Immature natural killer cell (primary cell): ENCODE data around the gene WFDC6. TPM values are rescaled to one million over a fixed set of nuclear protein-coding genes. Genes with fewer than 3 reads are reported as not detected.
A peak's percentile ranks its signal among the peaks of the same experiment; 100 is the strongest.

Experiments
- DNase-seq, 3 donors: peaks; one replicate each; pipeline ENCODE4 v3.0.0; 2022; ENCODE audit warnings: mixed read lengths in 1 of 3
- H3K27ac Mint-ChIP-seq, 6 donors: one replicate each; pipeline ENCODE4 v1.8.0; 2020; ENCODE audit warnings: mixed read lengths in 6 of 6, mild to moderate bottlenecking in 5 of 6, inconsistent platforms in 4 of 6, moderate library complexity in 3 of 6
- H3K27me3 Mint-ChIP-seq, 3 donors: one replicate each; pipeline ENCODE4 v1.8.0; 2020 to 2021; ENCODE audit warnings: low read depth in 3 of 3, mild to moderate bottlenecking in 3 of 3, mixed read lengths in 3 of 3, moderate library complexity in 3 of 3, inconsistent platforms in 1 of 3
- H3K36me3 Mint-ChIP-seq, 3 donors: one replicate each; pipeline ENCODE4 v1.8.0; 2020; ENCODE audit warnings: mixed read lengths in 3 of 3, inconsistent platforms in 2 of 3, mild to moderate bottlenecking in 2 of 3
- H3K4me1 Mint-ChIP-seq, 2 donors: one replicate each; pipeline ENCODE4 v1.8.0; 2020; ENCODE audit warnings: inconsistent platforms in 2 of 2, mild to moderate bottlenecking in 2 of 2, mixed read lengths in 2 of 2, moderate library complexity in 1 of 2
- H3K4me3 Mint-ChIP-seq, 5 donors: one replicate each; pipeline ENCODE4 v1.8.0; 2020; ENCODE audit warnings: mild to moderate bottlenecking in 5 of 5, mixed read lengths in 5 of 5, inconsistent platforms in 3 of 5, moderate library complexity in 3 of 5
- H3K9me3 Mint-ChIP-seq, 6 donors: one replicate each; pipeline ENCODE4 v1.8.0; 2020; ENCODE audit warnings: mild to moderate bottlenecking in 6 of 6, mixed read lengths in 6 of 6, inconsistent platforms in 4 of 6, moderate library complexity in 3 of 6
- polyA plus RNA-seq, 3 donors: library from polyadenylated mRNA; unstranded; fragments of 300-500 nt; fragmentation: Illumina TruSeq; gene quantifications; one replicate each; pipeline ENCODE4 v1.2.3, GENCODE V29; 2021

WFDC6 gene
- polyA plus RNA-seq, 3 donors from 2014 or later, result not detected

GRCh38 chr20:45548410-45548809 lies 9.1 kb upstream of the WFDC6 start:
- Mint-ChIP-seq H3K4me1 (no peaks in the 10 kb centered on the region), H3K4me3 (no peak overlapping the region), H3K36me3 (no peaks in the 10 kb centered on the region), H3K9me3 (peaks cover 0 to 2% (median 0%) of the 10 kb centered on the region in 6 donors), H3K27ac (no peak overlapping the region), H3K27me3 (peaks cover 0 to 7% (median 6%) of the 10 kb centered on the region in 3 donors)
- DNase-seq, result no peak

GRCh38 chr20:45547206-45547770 lies 8.0 kb upstream of the WFDC6 start, which contains the start of gene EPPIN:
Gene EPPIN, minus strand, starts transcription at chr20:45547401. Its CDS starts 44 bp downstream, at chr20:45547357.
- peaks cover 0 to 2% (median 0%) of the 10 kb centered on the region in 6 donors for H3K9me3 Mint-ChIP-seq
- H3K27ac Mint-ChIP-seq, result no peak within 1 kb of the TSS
- DNase-seq, result no peak
- no peaks in the 10 kb centered on the region for H3K36me3 Mint-ChIP-seq
- no peaks in the 10 kb centered on the region for H3K4me1 Mint-ChIP-seq
- peaks cover 0 to 7% (median 7%) of the 10 kb centered on the region in 3 donors for H3K27me3 Mint-ChIP-seq
- H3K4me3 Mint-ChIP-seq, result no peak within 1 kb of the TSS

- H3K4me1 Mint-ChIP-seq, result no peaks in the 10 kb centered on the region
- peaks cover 0 to 8% (median 7%) of the 10 kb centered on the region in 3 donors for H3K27me3 Mint-ChIP-seq
- no peak overlapping the region for H3K4me3 Mint-ChIP-seq
- H3K27ac Mint-ChIP-seq, result no peak overlapping the region
- H3K9me3 Mint-ChIP-seq, result peaks cover 0 to 2% (median 0%) of the 10 kb centered on the region in 6 donors
- H3K36me3 Mint-ChIP-seq, result no peaks in the 10 kb centered on the region
- no peak for DNase-seq
Observed at GRCh38 chr20:45545754-45546453, 6.6 kb upstream of the WFDC6 start.

- Mint-ChIP-seq H3K9me3 (peaks cover 0 to 2% (median 0%) of the 10 kb centered on the region in 6 donors), H3K36me3 (no peaks in the 10 kb centered on the region), H3K27me3 (peaks cover 0 to 6% (median 5%) of the 10 kb centered on the region in 3 donors), H3K27ac (no peak overlapping the region), H3K4me3 (no peak overlapping the region), H3K4me1 (no peaks in the 10 kb centered on the region)
- no peak for DNase-seq
Observed at GRCh38 chr20:45545351-45545750, 6.1 kb upstream of the WFDC6 start.

- H3K36me3 Mint-ChIP-seq, result no peaks in the 10 kb centered on the region
- peaks cover 3 to 11% (median 4%) of the 10 kb centered on the region in 3 donors for H3K27me3 Mint-ChIP-seq
- no peaks in the 10 kb centered on the region for H3K9me3 Mint-ChIP-seq
- H3K27ac Mint-ChIP-seq, result no peak overlapping the region
- no peak for DNase-seq
- H3K4me3 Mint-ChIP-seq, result no peak overlapping the region
- no peaks in the 10 kb centered on the region for H3K4me1 Mint-ChIP-seq
Observed at GRCh38 chr20:45538209-45538799, 978 bp downstream of the WFDC6 start.

- Mint-ChIP-seq H3K9me3 (peaks cover 0 to 1% (median 0%) of the 10 kb centered on the region in 6 donors), H3K27me3 (peaks cover 4 to 8% (median 4%) of the 10 kb centered on the region in 3 donors), H3K4me3 (no peak overlapping the region), H3K27ac (no peak overlapping the region), H3K36me3 (no peaks in the 10 kb centered on the region), H3K4me1 (no peaks in the 10 kb centered on the region)
- DNase-seq, result no peak
Observed at GRCh38 chr20:45527294-45527693, 12.0 kb downstream of the WFDC6 start.

GRCh38 chr20:45523821-45524220 lies 15.5 kb downstream of the WFDC6 start:
- peaks cover 4 to 12% (median 10%) of the 10 kb centered on the region in 3 donors for H3K27me3 Mint-ChIP-seq
- H3K4me1 Mint-ChIP-seq, result no peaks in the 10 kb centered on the region

GRCh38 chr20:45518282-45518681 lies 21.0 kb downstream of the WFDC6 start:
- no peak overlapping the region for H3K4me3 Mint-ChIP-seq
- peaks cover 4 to 9% (median 6%) of the 10 kb centered on the region in 3 donors for H3K27me3 Mint-ChIP-seq
- H3K4me1 Mint-ChIP-seq, result no peaks in the 10 kb centered on the region
- DNase-seq, result no peak
- H3K9me3 Mint-ChIP-seq, result no peaks in the 10 kb centered on the region
- H3K36me3 Mint-ChIP-seq, result no peaks in the 10 kb centered on the region
- H3K27ac Mint-ChIP-seq, result no peak overlapping the region

More at GRCh38 chr20:45523821-45524220, 15.5 kb downstream of the WFDC6 start:
- no peak overlapping the region for H3K4me3 Mint-ChIP-seq
- H3K36me3 Mint-ChIP-seq, result no peaks in the 10 kb centered on the region
- H3K9me3 Mint-ChIP-seq, result no peaks in the 10 kb centered on the region
- DNase-seq, result no peak
- no peak overlapping the region for H3K27ac Mint-ChIP-seq

GRCh38 chr20:45515147-45515913 lies 24.0 kb downstream of the WFDC6 start, which contains the start of gene SPINT3:
Gene SPINT3, minus strand, starts transcription at chr20:45515622. Its CDS starts 14 bp downstream, at chr20:45515608.
- H3K9me3 Mint-ChIP-seq, result no peaks in the 10 kb centered on the region
- H3K4me1 Mint-ChIP-seq, result no peaks in the 10 kb centered on the region
- H3K4me3 Mint-ChIP-seq, result no peak within 1 kb of the TSS
- DNase-seq, result no peak
- H3K36me3 Mint-ChIP-seq, result no peaks in the 10 kb centered on the region
- H3K27me3 Mint-ChIP-seq, result peaks cover 4 to 7% (median 6%) of the 10 kb centered on the region in 3 donors
- no peak within 1 kb of the TSS for H3K27ac Mint-ChIP-seq

- no peak overlapping the region for H3K4me3 Mint-ChIP-seq
- peaks cover 6 to 12% (median 8%) of the 10 kb centered on the region in 3 donors for H3K27me3 Mint-ChIP-seq
- no peaks in the 10 kb centered on the region for H3K9me3 Mint-ChIP-seq
- H3K4me1 Mint-ChIP-seq, result no peaks in the 10 kb centered on the region
- peak overlapping the region in 1 of 6 donors; percentile 40 for H3K27ac Mint-ChIP-seq
- no peaks in the 10 kb centered on the region for H3K36me3 Mint-ChIP-seq
- DNase-seq, result no peak
Observed at GRCh38 chr20:45510242-45510862, 28.9 kb downstream of the WFDC6 start.

- Mint-ChIP-seq H3K36me3 (no peaks in the 10 kb centered on the region), H3K4me1 (no peaks in the 10 kb centered on the region), H3K4me3 (no peak overlapping the region), H3K9me3 (no peaks in the 10 kb centered on the region), H3K27me3 (peaks cover 4 to 12% (median 6%) of the 10 kb centered on the region in 3 donors), H3K27ac (no peak overlapping the region)
- DNase-seq, result no peak
Observed at GRCh38 chr20:45509091-45509490, 30.2 kb downstream of the WFDC6 start.

- H3K36me3 Mint-ChIP-seq, result no peaks in the 10 kb centered on the region
- no peaks in the 10 kb centered on the region for H3K9me3 Mint-ChIP-seq
- H3K4me1 Mint-ChIP-seq, result no peaks in the 10 kb centered on the region
- no peak overlapping the region for H3K27ac Mint-ChIP-seq
- no peak for DNase-seq
- H3K27me3 Mint-ChIP-seq, result peaks cover 4 to 12% (median 6%) of the 10 kb centered on the region in 3 donors
- no peak overlapping the region for H3K4me3 Mint-ChIP-seq
Observed at GRCh38 chr20:45508068-45508886, 31.0 kb downstream of the WFDC6 start.
